Nucleus accumbens (tissue), 56 donors: ENCODE data around the gene COL13A1.

Experiments used
- DNase-seq, 56 donors: peaks; one replicate each; lab custom pipeline; 2025; lab: John Stamatoyannopoulos, UW

Gene COL13A1

GRCh38 chr10:69863580-69863979 is 61.9 kb downstream of the COL13A1 start:
- no peak for DNase-seq

DNA sequence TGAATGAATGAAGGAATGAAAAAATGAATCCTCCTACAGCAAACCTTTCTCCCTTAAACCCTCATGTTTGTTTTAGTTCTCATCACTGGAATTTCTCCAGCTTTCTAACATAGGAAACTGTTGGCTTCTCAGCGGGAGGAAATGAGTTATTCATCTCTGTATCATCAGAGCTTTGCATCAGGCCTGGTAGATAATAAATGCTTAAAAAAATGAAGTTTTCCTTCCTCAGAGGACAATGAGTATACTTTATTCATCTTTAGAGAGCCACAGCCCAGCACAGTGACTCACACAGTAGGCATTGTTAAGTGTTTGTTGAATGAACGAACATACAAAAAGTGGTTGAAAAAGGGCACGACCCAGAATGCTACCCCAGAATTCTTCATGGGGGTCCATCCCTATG is 62.6 kb downstream of the COL13A1 start:
- DNase-seq = no peak

DNA sequence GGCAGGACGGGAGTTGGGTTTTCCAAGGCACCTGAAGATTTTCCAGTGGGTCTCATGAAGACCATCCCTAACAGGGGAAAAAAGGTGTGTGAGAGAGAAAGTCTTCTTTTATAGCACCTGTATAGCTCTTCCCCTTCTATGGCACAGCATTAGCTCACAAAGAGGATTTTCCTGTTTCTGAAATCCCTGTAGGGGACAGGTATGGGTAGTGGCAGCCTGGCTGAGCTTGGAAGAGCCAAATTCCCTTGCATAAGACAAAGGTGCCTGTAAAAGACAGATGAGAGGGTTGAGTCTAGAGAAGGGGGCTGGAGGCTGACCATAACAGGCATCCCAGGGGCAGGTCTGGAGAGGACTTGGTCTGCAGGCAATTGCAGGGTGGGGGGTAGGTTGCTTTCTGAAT is 63.7 kb downstream of the COL13A1 start:
- no peak for DNase-seq

DNA sequence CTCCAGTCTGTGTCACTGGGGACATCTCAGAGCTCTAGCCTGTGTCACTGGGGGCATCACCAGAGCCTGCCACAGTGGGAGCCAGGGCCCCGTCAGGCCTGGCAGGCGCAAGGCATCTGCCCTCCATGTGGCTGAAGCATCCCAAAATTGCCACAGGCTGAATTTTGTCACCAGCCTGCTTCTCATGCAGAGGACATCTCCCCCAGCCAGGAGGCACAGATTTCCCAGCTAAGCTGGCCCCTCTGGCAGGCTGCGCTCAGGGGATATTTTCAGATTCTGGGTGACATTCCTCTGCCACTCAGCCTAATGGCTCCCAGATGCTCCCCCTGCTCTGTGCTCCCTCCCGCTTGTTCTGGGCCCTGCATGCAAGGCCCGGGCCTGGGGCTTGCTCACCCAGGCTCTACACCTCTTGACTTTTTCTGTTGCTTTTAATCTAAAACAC is 64.6 kb downstream of the COL13A1 start:
- DNase-seq = no peak

GRCh38 chr10:69866688-69867461 is 65.2 kb downstream of the COL13A1 start:
- peak in 3 of 56 donors; percentile 15 to 22 (median 20) for DNase-seq

- DNase-seq = no peak
Observed at GRCh38 chr10:69867699-69868558, 66.2 kb downstream of the COL13A1 start.

GRCh38 chr10:69868821-69869220 is 67.1 kb downstream of the COL13A1 start:
- DNase-seq = no peak

DNA sequence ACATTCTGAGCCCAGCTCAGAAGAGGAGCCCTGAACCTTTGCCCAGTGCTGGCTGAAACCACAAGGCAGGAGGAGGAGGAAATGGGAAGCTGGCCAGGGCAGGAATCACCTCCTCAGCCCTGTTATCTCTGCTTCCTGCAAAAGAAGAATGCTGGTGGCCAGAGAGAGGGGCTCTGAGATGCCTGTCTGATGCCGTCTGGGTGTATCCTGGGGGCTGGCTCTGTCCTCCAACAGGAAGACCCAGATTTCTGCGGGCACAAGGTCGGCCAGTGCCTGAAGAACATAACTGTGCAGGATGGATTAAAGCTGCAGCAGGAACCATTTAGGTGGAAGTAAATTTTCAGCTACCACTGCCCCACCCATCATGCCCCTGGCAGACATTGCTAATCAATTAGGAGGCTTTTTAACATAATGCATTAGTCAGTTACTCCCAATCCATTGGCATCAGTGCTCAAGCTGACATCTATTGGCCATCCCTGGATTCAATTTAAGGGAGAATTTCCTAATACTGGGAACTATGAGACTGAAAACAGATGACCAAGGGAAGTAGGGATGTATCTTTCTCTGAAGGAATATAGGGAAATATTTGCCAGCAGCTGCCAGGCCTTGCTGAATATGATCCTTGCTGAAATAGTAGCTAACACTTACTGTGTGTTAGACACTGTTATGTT is 67.7 kb downstream of the COL13A1 start:
- no peak for DNase-seq

- DNase-seq = no peak
Observed at GRCh38 chr10:69870591-69870990, 68.9 kb downstream of the COL13A1 start.

DNA sequence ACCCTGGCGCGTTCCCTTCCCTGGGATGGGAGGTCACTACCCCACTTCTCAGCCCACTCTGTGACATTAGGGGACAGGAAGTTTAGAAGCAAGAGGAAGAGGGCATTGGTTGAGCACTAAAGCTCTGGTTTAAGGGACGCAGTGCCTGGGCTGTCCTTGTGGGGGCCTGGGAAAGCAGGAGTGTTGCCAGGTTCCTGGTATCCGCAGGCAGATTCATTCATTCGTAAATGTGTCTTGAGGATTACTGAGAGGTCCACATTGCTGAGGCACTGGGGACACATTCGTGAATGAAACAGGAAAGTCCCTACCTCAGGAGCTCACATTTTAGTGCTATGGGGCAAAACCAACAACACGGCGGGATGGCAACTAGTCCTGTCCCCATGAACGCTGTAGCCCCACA is 69.4 kb downstream of the COL13A1 start:
- no peak for DNase-seq

DNA sequence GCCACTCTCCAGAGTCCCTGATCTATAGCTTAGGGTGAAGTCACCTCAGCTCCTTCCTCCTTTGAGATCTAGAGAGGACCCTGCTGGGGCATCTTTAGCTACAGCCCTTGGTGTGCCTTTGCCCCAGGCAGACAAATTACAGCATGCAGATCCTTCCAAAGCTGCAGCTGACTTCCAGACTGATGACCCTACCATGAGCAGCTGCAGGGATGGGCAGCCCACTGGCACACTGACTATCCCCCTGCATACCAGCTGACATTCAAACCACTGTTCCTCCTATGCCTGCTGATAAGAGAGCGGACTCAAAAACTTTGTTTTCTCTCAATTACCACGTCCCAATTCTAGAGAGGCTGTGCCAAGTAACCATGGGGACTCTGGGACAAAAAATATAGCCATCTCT is 70.6 kb downstream of the COL13A1 start:
- DNase-seq = no peak

DNA sequence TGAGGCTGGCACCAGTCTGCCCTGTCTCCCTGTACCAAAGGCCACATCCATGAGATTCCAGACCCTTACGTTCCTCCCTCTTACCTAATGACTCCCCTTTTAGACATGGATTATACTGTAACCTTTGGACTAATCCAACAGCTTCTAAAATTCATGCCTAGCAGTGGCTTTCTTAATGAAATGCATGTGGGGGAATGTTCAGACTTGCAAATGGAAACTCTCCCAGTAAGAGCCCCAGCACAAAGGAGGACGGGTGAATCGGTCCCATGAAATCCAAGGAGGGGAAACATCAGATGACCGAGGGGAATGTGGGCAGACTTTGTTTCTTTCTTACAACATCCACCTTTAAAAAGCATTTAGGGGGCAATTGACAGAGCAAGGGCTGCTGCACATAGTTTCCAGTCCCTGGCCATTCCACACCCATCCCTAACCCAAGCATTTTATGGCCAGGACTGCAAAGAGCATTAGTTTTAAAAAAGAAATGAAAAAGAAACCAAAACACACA is 71.5 kb downstream of the COL13A1 start:
- no peak for DNase-seq

GRCh38 chr10:69874449-69874848 is 72.7 kb downstream of the COL13A1 start:
- DNase-seq = no peak

- DNase-seq = no peak
Observed at GRCh38 chr10:69875856-69876255, 74.2 kb downstream of the COL13A1 start.

- no peak for DNase-seq
Observed at GRCh38 chr10:69876286-69876685, 74.6 kb downstream of the COL13A1 start.

DNA sequence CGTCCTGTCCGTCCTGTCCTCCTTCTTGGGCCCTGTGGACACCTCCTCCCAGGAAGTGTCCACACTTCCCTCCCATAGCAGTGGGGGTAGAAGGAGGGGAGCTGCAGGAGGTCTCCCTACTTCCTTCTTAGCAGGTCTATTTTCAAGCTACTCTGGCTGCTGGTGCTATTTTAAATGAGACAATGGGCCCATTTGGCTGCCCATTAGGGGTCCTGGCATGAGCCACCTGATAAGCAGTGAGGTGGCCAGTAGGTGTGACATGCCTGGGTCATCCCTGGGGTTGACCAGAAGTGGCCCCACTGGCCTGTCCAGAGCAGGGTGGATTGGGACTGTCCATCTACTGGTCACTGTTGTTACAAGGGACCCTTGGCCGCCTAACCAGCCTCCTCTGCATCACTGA is 75.2 kb downstream of the COL13A1 start:
- DNase-seq = no peak

DNA sequence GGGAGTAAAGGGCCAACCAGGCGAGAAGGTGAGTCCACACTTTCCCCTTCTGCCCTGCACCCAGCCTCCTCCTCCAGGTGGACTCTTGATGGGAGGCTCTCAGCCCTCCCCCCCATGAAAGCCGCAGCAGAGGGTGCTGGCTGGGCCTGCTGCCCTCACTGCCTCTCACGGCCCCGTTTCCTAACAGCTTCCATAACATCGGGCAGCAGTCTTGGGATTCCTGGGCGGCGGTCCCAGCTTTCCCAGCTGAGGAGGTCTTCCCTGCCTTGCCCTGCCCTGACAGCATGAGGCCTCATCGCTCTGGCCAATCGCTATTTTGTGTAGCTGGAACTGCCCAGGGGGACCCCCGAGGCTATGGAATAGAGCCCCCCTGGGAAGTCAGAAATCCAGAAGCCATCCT is 76.3 kb downstream of the COL13A1 start:
- DNase-seq = no peak

DNA sequence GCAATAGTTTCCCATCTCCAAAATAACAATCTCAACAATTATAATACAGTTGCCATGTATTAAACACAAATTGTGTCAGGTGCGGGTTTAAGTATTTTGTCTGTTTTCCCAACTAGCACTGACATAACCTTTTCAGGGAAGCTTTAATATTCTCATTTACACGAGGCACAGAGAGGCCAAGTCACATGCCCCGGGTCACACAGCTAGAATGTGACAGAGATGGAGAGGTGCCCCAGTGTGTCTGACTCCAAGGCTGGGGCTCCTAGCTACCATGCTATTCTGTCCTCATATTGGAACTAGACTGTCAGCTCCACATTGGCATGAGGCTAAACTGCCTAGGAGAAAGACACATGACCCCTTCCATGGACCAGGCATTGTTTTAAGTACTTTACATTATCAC is 77.2 kb downstream of the COL13A1 start:
- DNase-seq = no peak

DNA sequence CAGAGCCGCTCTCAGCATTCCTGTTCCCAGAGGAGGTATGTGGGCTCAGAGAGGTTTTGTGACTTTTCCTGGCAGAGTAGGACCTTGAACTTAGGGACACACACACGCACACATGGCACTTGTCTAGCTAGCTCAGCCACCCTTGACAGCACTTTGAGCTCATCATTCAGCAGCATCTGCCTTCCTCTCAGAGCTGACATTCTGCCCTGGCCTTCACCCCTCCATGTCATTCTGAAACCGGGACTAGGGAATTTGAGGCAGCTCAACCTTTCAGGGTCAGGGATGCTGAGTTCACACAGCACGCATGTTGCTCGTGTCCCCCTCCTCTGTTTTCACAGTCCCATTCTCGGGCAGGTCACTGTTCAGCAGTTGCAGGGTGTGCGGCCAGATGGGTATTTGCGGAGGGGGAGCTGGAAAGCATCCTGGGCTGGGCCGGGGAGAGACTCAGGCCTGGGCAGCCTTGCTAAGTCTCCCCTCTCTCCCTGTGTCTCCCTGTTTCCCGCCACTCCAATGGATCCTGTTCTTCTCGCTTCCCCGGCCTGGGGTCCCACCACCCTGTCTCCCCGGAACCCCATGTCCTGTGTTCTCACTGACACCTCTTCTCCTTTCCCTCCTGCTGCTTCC is 78.0 kb downstream of the COL13A1 start:
- DNase-seq = no peak

GRCh38 chr10:69880301-69881081 is 78.8 kb downstream of the COL13A1 start:
- DNase-seq = no peak
